HG03571 (cell line): Measurements from ENCODE around the gene SFRP5.

Experiments
- ATAC-seq: cut with Tn5 transposase; IDR thresholded peaks from one replicate; pipeline ENCODE4 v1.9.1; 2021; ENCODE audit not compliant: unreplicated experiment

Gene SFRP5, protein sequence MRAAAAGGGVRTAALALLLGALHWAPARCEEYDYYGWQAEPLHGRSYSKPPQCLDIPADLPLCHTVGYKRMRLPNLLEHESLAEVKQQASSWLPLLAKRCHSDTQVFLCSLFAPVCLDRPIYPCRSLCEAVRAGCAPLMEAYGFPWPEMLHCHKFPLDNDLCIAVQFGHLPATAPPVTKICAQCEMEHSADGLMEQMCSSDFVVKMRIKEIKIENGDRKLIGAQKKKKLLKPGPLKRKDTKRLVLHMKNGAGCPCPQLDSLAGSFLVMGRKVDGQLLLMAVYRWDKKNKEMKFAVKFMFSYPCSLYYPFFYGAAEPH

DNA sequence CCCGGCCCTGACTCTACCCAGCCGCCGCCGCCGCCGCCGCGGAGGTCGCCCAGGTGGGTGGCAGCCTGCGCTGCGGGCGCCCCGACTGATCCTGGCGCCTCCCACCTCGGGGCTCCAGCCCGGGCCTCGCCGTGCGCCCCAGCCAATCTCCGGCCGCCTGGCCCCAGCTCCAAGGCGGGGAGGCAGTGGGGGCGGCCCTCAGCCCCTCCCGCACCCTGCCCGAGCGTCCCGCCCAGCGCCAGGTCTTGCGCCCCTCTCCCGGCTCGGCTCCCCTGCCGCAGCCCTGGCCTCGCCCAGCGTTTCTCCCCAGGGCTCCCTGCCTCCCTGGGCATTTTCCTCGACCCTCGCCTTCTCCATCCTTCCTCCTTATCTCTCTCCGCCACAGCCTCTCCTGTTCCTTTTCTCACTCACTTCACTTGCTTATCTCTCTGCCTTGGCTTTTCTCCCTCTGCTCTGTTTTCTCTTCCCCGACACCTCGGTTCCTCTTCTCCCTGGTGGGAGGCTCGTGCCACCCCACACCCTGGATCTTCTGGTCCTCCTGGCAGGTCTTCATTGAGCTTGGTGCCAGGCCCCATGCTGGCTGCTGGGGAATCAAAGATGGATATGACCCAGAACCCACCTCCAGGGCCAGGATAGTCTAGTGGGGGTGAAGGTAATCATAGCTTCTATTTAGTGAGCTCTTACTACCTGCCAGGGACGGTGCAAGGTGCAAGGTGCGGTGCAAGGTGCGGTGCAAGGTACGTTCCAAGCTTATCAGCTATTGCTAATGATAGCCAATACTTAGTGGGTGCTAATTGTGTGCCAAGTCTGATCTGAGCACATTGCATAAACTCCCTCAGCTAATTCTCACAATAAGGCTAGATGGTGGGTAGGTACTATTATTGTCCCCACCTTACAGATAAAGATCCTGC, at the start of gene SFRP5:
Gene SFRP5 (minus strand): TSS at position 87 of the 911 bp plus-strand sequence. CDS start 166 bp downstream, outside the sequence.
- ATAC-seq: no peak

DNA sequence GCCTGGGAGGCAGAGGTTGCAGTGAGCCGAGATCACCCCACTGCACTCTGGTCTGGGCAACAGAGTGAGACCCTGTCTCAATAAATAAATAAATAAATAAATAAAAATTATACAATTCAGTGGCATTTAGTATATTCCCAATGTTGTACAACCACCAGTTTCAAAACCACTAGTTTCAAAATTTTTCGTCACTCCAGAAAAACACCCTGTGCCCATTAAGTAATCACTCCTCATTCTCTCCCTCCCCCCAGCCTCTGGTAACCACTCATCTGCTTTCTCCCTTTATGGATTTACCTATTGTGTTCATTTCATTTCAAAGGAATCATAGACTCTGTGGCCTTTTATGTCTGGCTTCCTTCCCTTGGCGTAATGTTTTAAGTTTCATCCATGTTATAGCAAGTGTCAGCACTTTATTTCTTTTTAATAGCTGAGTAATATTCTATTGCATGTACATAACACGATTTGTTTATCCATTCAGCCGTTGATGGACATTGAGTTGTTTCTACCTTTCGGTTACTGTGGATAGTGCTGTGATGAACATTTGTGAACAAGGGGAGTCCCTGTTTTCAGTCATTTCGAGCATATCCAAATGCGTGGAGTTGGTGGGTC, 48.4 kb upstream of the SFRP5 start:
- no peak for ATAC-seq

DNA sequence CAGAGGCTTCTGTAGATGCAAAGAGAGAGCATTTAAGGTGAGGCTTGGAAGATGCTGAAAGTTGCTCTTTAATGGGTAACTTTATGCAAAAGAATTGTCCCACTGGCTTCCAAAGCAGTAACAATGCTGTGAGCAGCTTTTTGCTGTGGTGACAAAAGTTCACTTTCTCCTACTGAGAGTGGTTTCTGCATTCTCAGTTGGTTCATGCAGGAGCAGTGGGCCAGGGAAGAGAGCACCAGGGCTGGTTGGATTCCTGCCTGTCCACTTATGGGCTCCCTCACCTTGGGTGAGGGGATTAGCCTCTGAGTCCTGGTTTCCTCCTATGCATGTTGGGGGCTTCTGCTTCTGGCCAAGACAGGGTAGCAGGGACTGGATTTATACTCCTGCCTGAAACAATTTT, 46.8 kb upstream of the SFRP5 start:
- ATAC-seq: no peak

DNA sequence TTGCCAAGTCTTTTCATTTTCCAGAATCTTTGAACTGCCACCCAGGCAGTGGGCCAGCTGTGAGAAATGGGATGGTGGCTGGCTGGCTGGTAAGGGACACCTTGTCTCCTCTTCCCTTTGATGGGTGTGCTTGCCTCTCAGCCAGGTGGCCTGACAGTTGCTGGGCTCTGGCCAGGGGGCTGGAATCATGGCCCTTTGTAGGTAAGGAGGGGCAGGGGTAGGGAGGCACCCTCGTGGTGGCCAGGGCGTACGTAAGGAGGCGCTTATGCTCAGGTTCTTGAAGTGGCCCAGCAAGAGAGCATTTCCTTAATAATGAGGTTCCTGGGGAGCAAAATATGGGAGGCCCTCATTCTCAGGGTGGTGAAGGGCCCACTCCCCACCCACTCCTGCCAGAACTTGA, 44.8 kb upstream of the SFRP5 start:
- ATAC-seq: no peak

DNA sequence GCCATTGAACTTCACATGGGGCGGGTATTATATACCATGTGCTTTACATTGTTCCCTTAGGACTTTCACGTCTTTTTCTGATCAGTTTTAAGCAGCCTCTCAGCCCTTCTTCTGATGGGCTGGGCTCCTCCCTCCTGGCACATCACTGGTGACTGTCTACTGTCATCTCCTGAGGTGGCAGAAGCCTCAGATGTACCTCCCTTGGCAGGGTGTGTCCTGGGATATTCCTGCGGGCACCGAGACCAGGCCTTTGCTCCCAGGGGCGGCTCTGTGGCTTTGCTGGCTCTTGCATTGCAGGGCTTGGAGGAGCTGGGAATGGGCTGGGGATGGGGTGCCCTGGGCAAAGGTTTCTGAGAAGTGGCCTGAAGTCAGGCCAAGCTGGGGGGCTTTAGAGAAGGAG, 43.2 kb upstream of the SFRP5 start:
- ATAC-seq: no peak

DNA sequence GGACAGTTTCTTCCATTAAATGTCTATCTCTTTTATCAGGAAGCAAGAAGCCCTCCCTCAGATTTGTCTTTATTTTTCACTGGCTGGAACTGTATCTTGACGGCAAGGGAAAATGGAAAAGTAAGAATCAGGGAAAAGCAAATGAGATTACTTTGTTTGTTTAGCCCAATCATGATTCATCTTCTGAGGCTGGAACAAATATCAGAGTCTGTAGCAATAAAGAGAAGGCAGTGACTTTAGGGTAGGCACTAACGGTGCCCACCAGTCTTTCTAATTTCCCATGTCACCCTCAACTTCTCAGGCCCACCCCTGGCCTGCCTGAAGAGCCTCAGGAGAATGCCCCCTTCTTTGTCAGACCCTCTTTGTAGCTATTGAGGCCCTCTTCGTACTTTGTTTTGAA, 41.5 kb upstream of the SFRP5 start:
- ATAC-seq: no peak

DNA sequence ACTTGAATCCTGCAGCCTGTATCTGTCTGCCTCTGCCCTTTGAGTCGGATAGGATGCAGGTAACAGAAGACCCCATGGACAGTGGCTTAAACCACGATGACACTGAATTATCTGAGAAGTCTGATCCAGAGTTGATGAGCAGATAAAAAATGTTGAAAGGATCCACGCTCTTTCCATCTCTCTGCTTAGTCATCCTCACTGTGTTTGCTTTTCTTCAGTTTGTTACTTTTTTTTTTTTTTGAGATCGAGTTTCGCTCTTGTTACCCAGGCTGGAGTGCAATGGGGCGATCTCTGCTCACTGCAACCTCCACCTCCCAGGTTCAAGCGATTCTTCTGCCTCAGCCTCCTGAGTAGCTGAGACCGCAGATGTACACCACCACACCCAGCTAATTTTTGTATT, 40.9 kb upstream of the SFRP5 start:
- ATAC-seq: no peak

DNA sequence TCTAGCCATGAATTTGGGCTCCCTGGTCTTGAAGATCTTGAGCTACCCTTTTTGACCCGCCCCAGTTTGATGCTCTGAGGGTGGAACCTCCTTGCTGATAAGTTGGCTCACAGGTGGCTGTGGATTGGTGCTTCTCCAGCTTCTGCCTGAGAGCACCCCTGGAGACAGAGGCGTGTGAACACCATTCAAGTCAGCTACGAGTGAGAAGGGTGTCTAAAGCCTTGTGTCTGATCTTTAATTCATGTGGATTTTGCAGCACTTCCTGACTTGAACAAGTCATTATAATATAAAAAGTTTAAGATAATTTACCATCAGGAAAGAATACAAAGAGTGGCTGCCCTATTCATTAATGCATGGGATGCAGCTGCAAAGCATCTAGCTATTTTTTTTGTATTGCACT, 40.2 kb upstream of the SFRP5 start:
- ATAC-seq: no peak

DNA sequence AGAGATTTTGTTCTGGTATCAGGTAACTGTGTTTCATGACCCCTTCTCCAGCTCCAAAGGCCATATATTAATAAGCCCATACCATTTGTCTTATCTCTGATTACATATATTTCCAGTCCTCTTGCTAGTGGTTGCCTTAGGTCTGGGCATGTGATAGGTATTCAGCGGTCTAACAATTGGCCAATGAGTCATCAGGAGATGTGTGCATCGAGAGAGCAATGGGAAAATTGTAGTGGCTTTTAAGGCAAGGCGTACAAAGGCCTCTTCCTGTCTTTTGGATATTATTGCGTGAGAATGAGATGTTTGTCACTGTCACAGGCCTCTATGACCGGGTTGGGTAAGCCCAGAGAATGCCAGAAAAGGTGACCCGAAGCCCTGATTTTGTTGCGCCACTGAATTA, 38.6 kb upstream of the SFRP5 start:
- no peak for ATAC-seq

DNA sequence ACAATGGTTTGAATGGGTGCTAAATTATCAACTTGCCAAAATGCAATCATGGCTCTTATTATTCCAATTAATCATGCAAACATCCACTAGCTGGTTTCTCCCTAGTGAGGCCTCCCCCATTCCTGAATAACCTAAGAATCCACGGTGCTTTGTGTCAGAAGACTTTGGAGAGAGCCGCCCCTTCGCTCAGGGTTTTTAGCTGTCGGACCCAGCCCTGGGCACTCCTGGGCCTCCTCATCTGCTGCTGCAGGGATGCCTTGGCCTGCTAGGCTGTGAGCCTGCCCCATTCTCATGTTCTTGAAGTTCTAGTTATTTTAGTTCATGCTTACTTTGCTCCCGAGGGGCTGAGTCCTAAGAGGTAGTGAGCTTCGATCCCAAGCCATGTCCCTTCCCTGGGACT, 34.1 kb upstream of the SFRP5 start:
- no peak for ATAC-seq

DNA sequence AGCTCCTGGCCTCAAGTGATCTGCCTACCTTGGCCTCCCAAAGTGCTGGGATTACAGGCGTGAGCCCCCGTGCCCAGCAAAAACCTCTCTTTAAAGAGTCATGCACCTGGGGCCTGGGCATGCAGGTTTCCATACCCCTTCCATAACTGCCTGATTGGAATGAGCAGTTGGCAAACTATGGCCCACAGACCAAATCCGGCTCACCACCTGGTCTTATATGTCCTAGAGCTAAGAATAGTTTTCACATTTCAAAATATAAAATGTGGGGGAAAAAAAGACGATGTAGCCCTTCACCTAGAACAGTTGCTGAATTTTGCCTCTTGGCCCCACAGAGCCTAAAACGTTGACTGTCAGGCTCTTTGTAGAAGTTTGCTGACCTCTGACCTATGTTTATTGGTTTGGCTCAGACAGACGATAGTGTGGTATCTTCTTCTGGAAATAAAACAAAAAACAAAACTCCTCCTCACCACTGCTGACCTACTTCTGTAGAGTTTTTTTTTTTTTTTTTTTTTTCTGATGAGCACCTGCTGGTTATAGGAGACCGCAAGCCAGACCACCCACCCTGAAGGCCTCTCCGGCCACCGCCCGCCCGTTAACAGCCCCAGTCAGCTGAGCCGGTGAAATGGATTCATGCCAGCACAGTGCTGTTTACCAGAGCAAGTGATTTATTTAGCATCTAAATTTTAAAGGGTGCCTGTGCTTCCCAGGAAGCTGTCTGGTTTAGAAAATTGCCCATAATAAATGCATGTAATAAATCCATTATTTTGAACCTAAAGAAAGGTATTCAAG, 33.5 kb upstream of the SFRP5 start:
- no peak for ATAC-seq

DNA sequence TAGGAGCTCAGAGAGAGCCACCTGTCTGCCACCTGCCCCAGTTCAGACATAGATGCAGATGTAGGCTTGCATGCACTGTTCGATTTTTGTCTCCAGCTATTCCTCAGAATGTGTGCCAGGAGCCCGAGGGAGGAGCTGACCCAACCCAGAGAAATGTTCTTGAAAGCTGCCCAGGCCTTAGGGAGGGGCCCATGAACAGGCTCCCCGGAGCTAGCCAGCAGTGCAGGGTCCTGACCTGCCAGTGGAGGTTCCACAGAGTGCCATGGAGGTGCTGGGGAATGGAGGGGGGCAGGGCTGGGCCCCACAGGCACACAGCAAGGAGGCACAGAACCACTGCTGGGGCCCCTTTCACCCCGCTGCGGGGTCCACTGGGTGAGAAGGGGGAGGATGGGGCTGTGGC, 29.6 kb upstream of the SFRP5 start:
- ATAC-seq: no peak

DNA sequence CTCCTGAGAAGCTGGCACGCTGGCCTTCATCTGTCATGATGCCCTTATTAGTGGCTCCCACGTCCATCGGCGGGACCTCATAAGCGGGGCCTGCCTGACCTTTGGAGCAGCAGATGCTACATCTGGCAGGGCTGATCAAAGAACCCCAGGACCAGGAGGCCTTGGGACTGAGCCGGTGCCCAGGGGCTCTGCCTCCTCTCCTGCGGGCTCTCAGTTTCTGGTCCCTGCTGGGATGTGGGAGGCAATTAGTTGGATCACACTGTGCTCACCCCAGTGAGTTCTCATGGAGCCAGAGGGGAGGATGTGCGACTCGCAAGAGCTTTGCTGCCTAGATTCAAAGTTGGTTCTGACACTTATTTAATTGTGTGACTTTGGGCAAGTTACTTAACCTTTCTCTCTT, 28.7 kb upstream of the SFRP5 start:
- ATAC-seq: no peak

DNA sequence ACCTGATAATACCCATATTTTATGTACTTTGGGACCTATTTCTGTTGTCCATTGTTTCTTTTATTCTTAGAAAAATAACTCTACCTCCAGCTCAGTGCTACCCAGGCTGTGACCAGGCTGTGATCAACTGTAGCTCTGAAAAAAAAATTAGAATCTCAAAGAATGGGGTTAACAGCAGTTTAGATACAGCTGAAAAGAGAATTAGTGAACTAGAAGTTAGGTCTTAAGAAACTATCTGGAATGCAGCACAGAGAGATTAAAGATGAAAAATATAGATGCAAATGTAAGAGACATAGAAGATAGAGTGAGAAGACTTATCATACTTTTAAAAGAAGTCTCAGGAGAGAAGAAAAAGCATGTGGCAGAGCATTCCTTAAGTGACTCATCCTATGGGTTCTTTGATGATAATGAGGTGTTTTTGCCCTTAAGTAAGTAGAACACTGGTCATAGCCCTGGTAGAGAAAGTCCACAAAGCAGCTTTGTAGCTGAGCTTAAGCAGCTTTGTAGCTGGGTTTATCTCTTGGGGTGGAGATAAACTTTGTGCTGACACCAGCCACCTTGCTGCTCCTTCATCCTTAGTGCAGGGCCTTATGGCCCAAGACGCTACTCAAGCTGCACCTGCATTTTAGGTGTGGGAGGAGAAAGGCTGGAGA, 27.3 kb upstream of the SFRP5 start:
- no peak for ATAC-seq

DNA sequence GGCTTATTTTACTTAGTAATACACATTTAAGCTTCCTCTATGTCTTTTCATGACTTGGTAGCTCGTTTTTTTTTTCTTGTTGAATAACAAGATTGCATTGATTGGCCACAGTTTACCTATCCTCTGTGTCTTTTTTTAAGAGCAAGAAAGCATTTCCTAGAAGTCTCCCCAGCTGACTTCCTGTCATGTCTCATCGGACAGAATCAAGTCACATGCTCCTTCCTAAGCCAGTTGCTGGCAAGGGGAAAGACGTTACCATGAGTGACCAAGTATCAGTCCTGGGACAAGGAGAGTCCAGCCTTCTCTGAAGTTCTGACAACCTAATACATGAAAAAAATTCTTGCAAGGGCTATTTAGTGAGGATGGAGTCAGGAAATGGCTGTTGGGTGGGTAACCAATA, 24.9 kb upstream of the SFRP5 start:
- no peak for ATAC-seq

DNA sequence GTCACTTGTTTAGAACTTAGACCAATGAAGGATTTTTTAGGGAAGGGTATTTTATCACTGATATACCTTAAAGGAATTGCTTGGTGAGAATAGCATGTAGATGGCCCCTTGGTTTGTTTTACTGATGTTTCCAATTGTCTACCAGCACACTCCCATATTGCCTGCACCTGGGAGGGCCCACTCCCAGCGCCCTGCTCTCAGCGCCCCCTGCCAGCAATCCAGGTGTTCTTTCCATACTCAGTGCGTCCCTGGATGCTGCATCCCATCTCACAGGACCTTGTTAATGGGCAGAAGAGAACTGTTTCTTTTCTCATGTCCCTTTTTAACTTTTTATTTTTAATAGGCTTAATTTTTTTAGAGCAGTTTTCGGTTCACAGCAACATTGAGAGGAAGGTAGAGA, 24.1 kb upstream of the SFRP5 start:
- no peak for ATAC-seq

DNA sequence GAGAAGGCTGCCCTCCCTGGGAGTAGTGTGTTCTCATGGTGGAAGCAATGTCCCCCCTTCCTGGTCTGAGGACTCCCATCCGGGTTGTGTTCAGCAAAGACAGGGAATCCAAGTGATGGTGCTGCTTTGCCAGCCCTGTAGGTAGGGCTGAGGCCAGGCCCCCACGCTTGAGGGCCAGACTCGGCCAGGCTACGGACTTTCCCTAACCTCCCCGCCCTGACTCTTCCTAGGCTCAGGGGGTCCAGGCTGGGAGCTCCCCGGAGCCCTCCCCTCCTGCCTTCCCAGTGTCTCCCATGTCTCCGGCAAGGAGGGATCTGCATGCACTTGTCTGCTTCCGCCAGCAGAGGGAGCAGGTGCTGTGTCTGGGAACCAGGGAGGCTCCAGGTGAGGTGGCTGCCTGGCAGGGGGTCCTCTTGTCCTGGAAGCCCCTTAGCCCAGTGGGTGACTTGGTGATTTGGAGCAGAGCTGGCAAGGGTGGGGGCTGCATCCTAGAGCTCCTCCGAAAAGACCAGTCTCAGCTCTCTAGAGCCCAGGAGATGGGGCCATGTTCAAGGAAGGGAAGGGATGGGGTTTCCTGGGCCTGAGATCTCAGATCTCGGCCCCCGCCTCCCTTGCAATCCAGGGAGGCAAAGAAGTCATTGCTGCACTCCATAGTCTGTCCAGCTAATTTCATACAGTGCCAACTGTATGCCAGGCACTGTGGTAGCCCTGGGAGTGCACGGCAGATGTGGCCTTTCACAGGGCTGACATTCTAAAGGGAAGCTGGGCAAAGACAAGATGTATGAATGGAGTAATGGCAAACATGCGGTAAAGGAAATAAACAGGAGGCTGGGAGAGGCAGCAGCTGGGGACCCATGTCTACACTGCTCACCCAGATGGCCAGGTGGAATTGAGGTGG, 20.3 kb upstream of the SFRP5 start:
- no peak for ATAC-seq

DNA sequence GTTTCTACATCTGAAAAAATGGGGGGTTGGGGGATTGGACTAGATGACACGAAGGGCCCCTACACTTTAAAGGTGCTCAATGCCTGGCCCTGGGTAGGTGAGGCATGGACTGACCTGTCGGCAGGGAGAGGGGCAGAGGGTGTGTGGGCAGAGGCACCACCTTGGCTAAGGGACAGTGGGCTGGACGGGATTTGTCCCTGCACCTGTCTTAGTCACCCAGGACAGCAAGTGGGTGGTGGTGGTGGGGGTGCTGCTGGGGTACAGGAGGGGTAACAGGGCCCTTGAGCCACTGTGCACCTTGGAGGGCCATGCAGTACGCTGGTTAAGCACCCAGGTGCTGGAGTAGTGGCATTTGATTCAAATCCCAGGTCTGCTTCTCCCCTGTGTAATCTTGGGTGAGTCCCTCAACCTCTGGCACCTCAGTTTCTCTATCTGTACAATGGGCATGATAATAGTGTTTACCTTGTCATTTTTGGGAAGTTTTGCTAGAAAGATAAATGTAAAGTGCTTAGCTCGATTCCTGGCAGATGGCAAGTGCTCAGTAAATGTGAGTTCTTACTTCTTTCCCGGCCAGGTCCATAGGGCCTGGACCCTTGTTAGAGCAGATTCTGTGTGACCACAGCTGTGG, 18.1 kb upstream of the SFRP5 start:
- no peak for ATAC-seq
